ENCODE measurements around the gene CITED4.

CITED4 gene

DNA sequence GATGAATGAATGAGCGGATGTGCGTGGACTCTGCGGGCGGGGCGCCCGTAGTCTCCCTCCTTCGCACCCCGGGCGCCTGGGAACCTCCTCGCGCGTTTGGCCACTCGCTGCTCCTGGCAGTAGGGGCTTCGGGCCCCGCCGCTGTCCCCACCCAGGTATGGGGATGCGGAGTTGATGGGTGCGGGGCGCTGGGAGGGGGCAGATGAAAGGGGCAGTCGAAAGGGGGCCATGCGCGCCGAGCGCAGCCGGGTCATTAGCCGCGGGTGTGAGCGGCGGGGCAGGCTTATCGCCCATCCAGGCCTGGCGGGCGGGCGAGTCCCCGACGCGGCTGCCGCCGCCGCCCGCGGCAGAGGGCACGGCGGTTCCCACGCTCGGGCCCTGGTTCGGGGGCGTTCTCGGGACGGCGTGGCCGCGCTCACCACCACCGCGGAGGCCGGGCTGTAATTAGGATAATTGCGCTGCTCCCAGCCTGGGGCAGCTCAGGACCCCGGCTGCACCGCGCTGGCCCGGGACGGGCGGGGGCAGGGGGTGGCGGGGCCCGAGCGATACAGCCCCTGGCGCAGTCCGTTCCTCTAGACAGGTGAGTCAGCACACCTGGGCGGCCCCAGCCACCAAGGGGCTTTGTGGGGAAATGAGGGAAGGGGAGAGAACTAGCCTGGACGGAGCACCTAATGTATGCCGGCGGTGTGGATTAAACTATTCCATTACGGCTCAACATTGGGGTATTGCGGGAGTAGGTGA is 22.1 kb upstream of the CITED4 start:
- no peak for DNase-seq

- no peak for DNase-seq
Observed at GRCh38 chr1:40880813-40881549, 18.8 kb upstream of the CITED4 start.

- DNase-seq = no peak
Observed at GRCh38 chr1:40879482-40880175, 17.5 kb upstream of the CITED4 start.

DNA sequence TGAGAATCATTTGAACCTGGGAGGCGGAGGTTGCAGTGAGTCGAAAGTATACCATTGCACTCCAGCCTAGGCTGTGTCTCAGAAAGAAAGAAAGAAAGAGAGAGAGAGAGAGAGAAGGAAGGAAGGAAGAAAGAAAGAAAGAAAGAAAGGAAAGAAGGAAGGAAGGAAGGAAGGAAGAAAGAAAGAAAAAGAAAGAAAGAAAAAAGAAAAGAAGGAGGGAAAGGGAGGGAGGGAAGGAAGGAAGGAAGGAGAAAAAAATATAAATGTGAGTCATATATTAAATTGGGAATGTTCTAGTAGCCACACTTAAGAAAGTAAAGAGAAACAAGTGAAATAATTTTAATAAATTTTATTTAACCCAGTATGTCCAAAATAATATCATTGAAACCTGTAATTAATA is 16.7 kb upstream of the CITED4 start:
- DNase-seq = no peak

GRCh38 chr1:40877698-40878097 is 15.5 kb upstream of the CITED4 start:
- DNase-seq = peak; percentile 23

DNA sequence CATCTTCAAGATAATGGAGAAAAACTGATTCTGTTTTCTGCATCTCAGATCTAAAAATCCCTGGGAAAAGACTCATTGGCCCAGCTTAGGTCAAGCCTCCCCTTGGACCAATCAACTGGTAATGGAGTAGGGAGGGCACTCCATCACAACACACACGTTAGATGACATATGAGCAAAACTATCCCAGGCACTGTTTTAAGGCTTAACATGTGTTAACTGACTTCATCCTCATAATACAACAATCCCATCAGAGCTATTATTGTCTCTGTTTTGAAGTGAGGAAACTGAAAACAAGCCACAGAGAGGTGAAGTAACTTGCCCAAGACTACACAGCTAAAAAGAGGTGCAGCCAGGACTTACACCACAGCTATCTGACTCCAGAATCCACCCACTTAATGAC is 14.7 kb upstream of the CITED4 start:
- DNase-seq = no peak

- DNase-seq = no peak
Observed at GRCh38 chr1:40876436-40876761, 14.2 kb upstream of the CITED4 start.

DNA sequence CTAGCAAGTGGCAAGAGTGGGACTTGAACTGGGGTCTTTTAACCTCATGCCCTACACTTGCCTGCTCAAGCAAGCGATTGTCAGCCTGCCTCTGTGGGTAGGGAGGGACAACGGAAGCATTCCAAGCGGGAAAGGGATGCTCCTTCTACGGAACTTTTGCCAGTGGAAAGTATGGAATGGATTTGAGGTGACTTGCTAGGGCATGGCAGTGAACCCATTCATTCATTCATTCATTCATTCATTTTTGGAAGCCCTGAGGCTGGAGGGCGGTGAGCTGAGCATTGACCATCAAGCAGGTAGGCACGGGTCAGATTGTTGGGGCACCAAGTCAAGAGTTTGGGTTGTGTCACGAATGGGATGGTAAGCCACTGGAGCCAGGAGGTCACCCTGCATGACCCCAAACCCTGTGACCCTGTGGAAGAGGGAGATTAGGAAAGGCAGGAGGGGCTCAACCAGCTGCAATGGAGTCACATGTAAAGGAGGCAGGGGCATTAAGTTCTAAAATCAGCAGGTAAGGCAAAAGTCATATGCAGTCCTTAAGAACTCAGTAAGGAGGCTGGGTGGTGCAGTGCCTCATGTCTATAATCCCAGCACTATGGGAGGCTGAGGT is 11.8 kb upstream of the CITED4 start:
- no peak for DNase-seq

DNA sequence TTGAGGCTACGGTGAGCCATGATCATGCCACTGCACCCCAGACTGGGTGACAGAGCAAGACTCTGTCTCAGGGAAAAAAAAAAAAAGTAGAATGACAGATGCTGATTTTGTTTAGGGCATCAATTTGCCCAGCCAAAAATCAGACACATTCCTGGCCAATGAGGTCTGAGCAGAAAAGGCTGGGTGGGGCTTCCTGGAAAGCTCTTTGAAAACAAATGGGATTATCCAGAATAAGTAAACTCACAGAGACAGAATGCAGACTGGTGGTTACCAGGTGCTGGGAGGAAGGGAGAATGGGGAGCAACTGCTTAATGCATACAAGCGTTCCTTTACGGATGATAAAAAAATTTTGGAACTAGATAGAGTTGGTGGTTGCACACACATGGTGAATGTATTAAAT is 10.1 kb upstream of the CITED4 start:
- DNase-seq = no peak

DNA sequence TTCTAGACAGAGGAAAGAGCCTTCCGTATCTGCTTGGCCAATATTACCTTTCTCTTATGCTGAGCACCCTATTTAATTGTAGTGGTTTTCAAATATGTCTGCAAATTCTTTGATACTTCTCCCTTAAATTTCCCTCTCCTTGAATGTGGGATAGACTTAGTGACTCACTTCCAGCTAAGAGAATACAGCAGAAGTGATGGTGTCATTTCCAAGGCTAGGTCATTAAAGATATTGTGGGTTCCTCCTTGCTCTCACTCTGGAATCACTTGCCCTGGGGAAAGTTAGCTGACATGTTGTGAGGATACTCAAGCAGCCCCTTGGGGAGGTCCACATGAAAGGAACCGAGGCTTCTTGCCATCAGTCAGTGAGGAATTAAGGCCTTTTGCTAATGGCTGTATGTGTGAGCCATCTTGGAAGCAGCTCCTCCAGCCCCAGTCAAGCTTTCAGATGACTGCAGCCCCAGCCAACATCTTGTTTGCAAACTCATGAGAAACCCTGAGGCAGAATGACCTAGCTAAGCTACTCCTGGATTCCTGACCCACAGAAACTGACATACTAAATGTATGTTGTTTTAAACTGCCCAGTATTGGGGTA is 8.1 kb upstream of the CITED4 start:
- DNase-seq = no peak

- no peak for DNase-seq
Observed at GRCh38 chr1:40868051-40868723, 6.0 kb upstream of the CITED4 start.

DNA sequence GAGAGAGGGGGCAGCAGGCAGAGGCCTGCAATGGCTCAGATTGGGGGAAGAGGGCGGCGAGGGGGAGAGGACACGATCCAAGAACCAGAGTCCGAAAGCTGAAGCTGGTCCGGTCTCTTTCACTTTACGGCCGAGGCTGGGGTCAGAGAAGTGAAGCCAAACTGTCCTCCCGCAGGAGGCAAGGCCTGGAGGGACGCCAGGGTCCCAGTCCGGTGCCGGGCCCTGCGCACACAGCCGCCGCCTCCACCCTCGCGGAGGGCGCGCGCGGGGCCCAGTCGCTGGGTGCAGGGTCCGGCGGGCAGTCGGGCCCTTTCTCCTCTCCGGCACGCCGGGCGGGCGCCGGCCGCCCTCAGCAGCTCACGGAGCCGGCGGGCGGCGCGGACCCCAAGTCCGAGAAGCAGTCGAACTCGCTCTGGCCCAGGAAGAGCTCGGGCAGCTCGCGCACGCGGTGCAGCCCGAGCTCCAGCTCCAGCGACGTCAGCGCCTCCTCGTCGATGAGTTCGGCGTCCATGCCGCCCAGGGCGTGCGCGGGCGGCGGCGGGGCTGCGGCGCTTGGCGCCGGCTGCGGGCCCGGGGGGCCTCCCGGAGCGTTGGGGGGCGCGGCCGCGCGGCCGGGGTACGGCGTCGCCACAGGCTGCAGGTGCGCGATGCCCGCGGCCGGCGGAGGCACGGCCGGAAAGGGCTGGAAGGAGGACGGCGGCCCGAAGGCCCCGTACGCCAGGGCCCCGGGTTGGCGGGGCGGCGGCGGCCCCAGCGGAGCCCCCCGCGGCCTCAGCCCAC is 749 bp downstream of the CITED4 start:
- peak; percentile 26 for DNase-seq

- peak; percentile 31 for DNase-seq
Observed at GRCh38 chr1:40860706-40861223, 1.4 kb downstream of the CITED4 start.

GRCh38 chr1:40858856-40859416 is 3.2 kb downstream of the CITED4 start:
- no peak for DNase-seq

- DNase-seq = no peak
Observed at GRCh38 chr1:40857737-40858136, 4.4 kb downstream of the CITED4 start.

DNA sequence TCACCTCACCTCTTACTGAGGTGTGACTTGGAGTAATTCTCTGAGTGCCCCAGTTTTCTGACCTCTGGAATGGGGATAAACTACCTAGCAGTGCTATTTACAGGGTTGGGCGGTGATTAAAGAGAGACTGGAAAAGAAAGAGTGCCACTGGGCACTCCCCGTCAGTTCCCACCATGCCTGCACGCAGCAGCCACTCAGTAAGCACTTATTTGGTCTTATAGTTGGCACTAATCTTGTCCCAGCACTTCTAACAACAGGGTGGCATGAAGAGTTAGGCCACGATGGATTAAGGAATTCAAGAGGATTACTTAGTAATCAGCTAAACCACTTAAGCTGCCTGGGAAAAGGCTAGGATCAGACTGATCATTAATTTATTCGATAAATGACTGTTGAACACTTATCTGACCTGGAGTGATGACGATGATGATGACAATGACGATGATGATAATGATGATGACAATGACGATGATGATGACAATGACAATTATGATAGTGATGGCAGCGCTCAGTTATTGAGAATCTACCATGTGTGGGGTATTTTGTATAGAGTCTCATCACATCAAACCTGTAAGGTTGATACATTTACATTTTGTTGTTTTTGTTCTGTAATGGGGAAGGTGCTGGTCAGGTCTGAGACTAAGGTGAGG is 5.4 kb downstream of the CITED4 start:
- no peak for DNase-seq

- DNase-seq = no peak
Observed at GRCh38 chr1:40856116-40856515, 6.0 kb downstream of the CITED4 start.

- no peak for DNase-seq
Observed at GRCh38 chr1:40855513-40855912, 6.7 kb downstream of the CITED4 start.

DNA sequence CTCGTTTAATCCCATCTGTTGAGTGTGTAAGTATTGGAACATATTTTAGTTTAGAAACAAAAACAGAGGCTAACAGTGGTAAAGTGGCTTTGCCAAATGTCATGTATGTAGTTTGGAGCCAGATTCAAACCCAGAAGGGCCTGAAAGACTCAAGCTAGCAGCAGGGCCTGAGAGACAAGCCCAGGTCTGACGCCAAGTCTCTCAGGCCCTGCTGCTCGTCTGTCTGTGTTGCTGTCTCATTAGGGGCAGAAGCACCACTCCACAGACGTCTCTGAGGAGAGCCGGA is 8.3 kb downstream of the CITED4 start:
- DNase-seq = no peak

GRCh38 chr1:40853113-40853884 is 8.9 kb downstream of the CITED4 start:
- no peak for DNase-seq

Data from CD4-positive, alpha-beta T cell treated with Interferon gamma for 1 hour (primary cell).